ENCODE measurements around the gene FOXP3.

The FOXP3 gene

DNA sequence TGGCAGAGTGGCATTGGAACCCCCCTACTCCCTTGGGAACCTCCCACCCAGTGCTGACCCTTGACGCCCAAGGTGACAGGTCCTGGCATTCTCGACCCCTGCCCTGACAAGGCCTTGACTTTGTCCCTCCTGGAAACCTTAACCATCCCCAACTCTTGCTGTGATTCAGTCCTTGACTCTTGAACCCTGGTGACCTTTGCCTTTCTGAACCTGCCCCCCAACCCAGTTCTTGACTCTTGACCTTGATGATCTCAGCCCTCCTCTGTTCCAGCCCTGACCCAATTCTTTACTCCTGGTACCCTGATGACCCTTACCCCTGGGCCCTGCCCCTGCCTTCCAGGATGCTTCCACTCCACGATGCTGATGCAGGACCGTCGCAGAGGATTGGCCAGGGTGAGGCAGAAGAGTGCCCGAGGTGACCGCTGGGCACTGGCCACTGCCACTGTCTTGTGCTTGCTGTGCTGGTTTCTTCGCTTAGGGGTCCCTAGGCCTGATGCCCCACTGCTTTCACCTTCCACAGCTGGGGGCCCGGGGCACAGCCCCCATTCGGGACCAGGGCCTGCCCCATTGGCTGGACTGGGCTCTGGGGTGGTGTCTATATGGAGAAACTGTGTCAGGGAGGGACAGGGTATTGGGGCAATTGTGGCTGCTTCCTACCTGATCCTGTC, 33.0 kb downstream of the FOXP3 start:
- TF ChIP-seq CTCF (IDR thresholded peaks at IDR 0.05; ENCODE audit: low read depth, low read length, missing control alignments): no peak
- no peak for DNase-seq (ENCODE audit: low read depth)
- peak overlapping the region; percentile 19 for H3K4me3 ChIP-seq (ENCODE audit: low read depth, low read length)

DNA sequence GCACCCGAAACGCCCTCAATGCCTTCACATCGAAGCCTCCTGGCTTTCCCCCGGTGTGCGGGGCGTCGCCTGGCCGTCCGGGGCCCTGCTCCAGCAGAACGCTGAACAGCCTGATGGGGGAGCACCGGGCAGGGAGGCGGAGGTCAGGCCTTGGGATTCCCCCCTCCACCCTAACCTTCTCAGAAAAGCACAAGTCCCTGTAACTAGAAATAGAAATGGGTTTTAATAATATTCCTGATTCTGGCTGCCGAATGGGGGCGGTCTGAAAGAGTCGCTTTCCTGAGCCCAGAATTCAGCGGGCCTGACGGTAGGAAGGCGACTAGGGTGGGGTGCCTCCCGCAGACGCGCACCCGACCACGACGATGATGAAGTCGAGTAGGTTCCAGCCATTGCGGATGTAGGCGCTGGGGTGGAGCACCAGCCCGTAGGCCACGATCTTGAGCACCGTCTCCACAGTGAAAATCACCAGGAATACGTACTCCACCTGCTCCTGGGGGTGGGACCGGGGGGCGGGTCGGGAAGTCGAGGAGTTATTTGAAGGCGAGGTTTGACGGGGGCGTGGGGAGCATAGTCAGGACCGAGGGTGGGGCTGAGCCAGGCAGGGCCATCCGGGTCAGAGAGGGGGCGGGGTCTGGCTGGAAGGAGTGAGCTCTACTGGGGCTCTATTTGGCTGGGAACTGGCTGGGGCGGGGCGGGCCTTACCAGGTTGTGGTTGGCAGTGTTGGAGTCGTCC, 33.8 kb downstream of the FOXP3 start:
- no peak for DNase-seq (ENCODE audit: low read depth)
- H3K4me3 ChIP-seq (ENCODE audit: low read depth, low read length): peak overlapping the region; percentile 47
- peak; percentile 37 for TF ChIP-seq CTCF (IDR thresholded peaks at IDR 0.05; ENCODE audit: low read depth, low read length, missing control alignments)

GRCh38 chrX:49228185-49228584, 36.3 kb downstream of the FOXP3 start:
- no peak overlapping the region for H3K4me3 ChIP-seq (ENCODE audit: low read depth, low read length)
- TF ChIP-seq CTCF (IDR thresholded peaks at IDR 0.05; ENCODE audit: low read depth, low read length, missing control alignments): no peak
- no peak for DNase-seq (ENCODE audit: low read depth)

GRCh38 chrX:49227726-49228125, 36.8 kb downstream of the FOXP3 start:
- no peak for DNase-seq (ENCODE audit: low read depth)
- no peak for TF ChIP-seq CTCF (IDR thresholded peaks at IDR 0.05; ENCODE audit: low read depth, low read length, missing control alignments)
- no peak overlapping the region for H3K4me3 ChIP-seq (ENCODE audit: low read depth, low read length)

GRCh38 chrX:49226946-49227345, 37.6 kb downstream of the FOXP3 start:
- H3K4me3 ChIP-seq (ENCODE audit: low read depth, low read length): no peak overlapping the region
- no peak for TF ChIP-seq CTCF (IDR thresholded peaks at IDR 0.05; ENCODE audit: low read depth, low read length, missing control alignments)
- no peak for DNase-seq (ENCODE audit: low read depth)

- no peak for TF ChIP-seq CTCF (IDR thresholded peaks at IDR 0.05; ENCODE audit: low read depth, low read length, missing control alignments)
- DNase-seq (ENCODE audit: low read depth): no peak
- no peak overlapping the region for H3K4me3 ChIP-seq (ENCODE audit: low read depth, low read length)
Observed at GRCh38 chrX:49225858-49226257, 38.7 kb downstream of the FOXP3 start.

GRCh38 chrX:49221868-49222267, 42.6 kb downstream of the FOXP3 start:
- TF ChIP-seq CTCF (IDR thresholded peaks at IDR 0.05; ENCODE audit: low read depth, low read length, missing control alignments): no peak
- no peak overlapping the region for H3K4me3 ChIP-seq (ENCODE audit: low read depth, low read length)
- DNase-seq (ENCODE audit: low read depth): no peak
